Right cardiac atrium (tissue), 5 donors: ENCODE measurements around the gene GARNL3. TPM values are rescaled to one million over a fixed set of nuclear protein-coding genes. Genes with fewer than 3 reads are reported as not detected.
A peak's percentile ranks its signal among the peaks of the same experiment; 100 is the strongest.

ENCODE experiments used
- ATAC-seq, 2 donors: fragments of 200-7000 bp; cut with Tn5 transposase; one replicate each; pipeline versions ENCODE4 v1.8.0 to v1.9.1; 2020; ENCODE audit warnings: moderate library complexity in 2 of 2, mild to moderate bottlenecking in 1 of 2
- DNase-seq, 3 donors: peaks; one replicate each; pipeline ENCODE4 v3.0.0-alpha.2; 2020
- H3K27ac ChIP-seq: one replicate; pipeline ENCODE4 v1.5.1; 2013; ENCODE audit warnings: mild to moderate bottlenecking, low read length, control low read depth, moderate library complexity
- H3K27me3 ChIP-seq: one replicate; pipeline ENCODE4 v1.6.1; 2013; ENCODE audit not compliant: control insufficient read depth, insufficient read depth
- H3K4me1 ChIP-seq: one replicate; pipeline ENCODE4 v1.6.1; 2013; ENCODE audit warnings: low read length; ENCODE audit not compliant: control insufficient read depth, insufficient read depth
- H3K4me3 ChIP-seq: one replicate; pipeline ENCODE4 v1.5.1; 2013; ENCODE audit warnings: low read length, control low read depth
- H3K9me3 ChIP-seq: one replicate; pipeline ENCODE4 v1.6.1; 2013; ENCODE audit warnings: low read length; ENCODE audit not compliant: control insufficient read depth
- WGBS: extraction: QIAGEN DNeasy Blood & Tissue Kit; methylation state at CpG from one replicate; pipeline ENCODE4 v1.1.7; 2013; 5-methylcytosine and 5-hydroxymethylcytosine counted together
- intact Hi-C, 4 donors: fragments of 100-400 bp; cut with DNase I; formaldehyde crosslinking; loops; one replicate each; pipeline versions ENCODE4 v1.11.0 to v1.14.0; 2022 to 2023
- polyA plus RNA-seq: library from polyadenylated mRNA; stranded (reverse); fragments of 200-250 nt; gene quantifications from one replicate; pipeline ENCODE4 v1.2.3, GENCODE V29; 2013
- total RNA-seq, 4 donors: library from RNA; stranded (reverse); fragmentation: NEBNext Ultra II Directional; extraction: Animal tissue kit (Norgen Biotek cat#: 25700); gene quantifications; one replicate each; pipeline ENCODE4 v1.2.1, GENCODE V29; 2021
- donor health status: healthy with polysubstance abuse.
- donor health status: DM: no; HTN: yes; CAD: no.
- donor health status: DM: no; HTN: no; CAD: no.
- donor health status: DM: no; HTN: yes; CAD: no; lungs with severe emphysema.
- donor health status: DM: yes; HTN: yes; CAD: no.

Gene GARNL3
- total and polyA plus RNA-seq, 5 donors, result 9.1 to 24.2 (median 16.4) TPM

DNA sequence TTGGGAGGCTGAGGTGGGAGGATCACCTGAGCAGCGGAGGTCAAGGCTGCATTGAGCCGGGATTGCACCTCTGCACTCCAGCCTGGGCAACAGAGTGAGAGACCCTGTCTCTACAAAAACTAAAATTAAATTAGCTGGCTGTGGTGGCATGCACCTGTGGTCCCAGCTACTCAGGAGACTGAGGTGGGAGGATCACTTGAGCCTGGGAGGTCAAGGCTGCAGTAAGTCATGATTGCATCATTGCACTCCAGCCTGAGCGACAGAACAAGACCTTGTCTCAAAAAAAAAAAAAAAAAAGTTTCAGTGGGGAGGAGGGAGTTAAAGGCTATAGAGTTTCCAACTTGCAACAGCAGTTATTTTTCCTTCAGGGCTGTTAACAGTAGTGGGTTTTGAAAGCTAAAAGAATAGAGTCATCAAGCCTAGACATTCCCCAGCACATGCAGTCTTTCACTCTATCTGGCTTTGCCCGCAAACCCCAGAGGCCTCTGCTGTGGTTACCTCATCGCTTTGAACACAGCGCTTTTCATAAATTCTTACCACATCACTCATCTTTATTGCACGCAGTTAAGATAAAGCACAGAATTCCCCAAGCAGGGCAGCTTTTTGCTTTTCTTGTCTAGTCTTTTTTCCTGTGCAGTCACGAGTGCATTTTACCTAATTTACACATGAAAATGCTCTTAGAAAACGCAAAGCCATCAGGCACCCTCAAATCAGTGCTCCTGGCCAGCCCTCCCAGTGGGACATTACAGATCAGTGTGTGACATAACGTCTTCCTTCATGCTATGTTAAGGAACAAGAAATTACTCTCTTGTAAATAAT is 123.7 kb downstream of the GARNL3 start:
- no peak overlapping the region for H3K4me3 ChIP-seq
- peak; percentile 93 to 95 for ATAC-seq
- 58% methylated on average over 10 of the region's 10 CpGs for WGBS
- no peaks in the 10 kb centered on the region for H3K27me3 ChIP-seq
- intact Hi-C loops, result no loop called here
- H3K27ac ChIP-seq, result no peak overlapping the region
- H3K9me3 ChIP-seq, result no peaks in the 10 kb centered on the region
- H3K4me1 ChIP-seq, result no peaks in the 10 kb centered on the region
- DNase-seq, result peak in 1 of 3 donors; percentile 67

DNA sequence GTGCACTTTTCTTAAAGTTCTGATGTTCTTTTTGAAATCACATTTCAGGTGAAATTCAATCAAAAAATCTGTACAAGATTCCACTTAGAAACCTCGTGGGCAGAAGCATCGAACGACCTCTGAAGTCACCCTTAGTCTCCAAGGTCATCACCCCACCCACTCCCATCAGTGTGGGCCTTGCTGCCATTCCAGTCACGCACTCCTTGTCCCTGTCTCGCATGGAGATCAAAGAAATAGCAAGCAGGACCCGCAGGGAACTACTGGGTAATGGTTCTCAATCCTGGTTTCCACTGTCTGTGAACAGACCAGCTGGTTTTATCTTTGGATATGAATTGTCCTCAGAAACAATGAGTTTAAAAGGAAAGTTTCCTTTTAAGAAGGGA is 124.3 kb downstream of the GARNL3 start:
- H3K9me3 ChIP-seq, result no peaks in the 10 kb centered on the region
- no peak overlapping the region for H3K27ac ChIP-seq
- H3K4me1 ChIP-seq, result no peaks in the 10 kb centered on the region
- H3K27me3 ChIP-seq, result no peaks in the 10 kb centered on the region
- ATAC-seq, result no peak
- intact Hi-C loops, result no loop called here
- WGBS, result 54% methylated on average over 6 of the region's 6 CpGs
- no peak for DNase-seq
- H3K4me3 ChIP-seq, result no peak overlapping the region

DNA sequence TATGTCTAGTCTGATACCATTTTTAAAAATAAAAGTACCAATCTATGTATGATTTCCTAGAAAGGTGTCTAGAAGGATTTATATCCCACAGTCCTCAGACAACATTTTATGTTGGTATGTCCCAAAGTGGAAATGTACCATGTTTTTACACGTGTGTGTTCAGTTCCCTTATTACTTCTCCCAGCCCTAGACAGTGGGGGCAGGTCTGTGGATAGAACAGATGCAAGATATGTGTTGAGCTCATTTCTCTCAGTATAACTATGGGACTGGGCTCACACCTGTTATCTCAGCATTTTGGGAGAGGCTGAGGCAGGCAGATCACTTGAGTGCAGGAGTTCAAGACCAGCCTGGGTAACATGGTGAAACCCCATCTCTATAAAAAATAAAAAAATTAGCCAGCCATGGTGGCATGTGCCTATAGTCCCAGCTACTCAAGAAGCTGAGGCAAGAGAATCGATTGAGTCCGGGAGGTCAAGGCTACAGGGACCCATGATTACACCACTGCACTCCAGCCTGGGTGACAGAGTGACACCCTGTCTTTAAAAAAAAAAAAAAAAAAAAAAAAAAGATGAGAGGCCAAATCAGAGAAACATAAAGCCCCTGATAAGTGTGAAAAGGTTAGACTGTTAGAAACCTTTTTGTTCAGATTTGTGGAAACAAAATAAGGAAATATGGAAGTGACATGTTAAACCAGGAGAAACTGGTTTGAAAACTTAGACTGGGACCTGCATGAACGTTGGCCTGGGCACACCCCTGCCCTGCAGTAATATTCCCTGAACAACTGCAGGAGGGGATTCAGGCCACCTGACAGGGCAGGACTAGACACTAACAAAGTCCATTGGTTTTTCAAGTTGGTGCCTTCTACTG is 125.0 kb downstream of the GARNL3 start:
- no peak for DNase-seq
- no peak for ATAC-seq
- H3K9me3 ChIP-seq, result no peaks in the 10 kb centered on the region
- intact Hi-C loops, result no loop called here
- H3K27ac ChIP-seq, result no peak overlapping the region
- no peaks in the 10 kb centered on the region for H3K4me1 ChIP-seq
- 84% methylated on average over 4 of the region's 4 CpGs for WGBS
- H3K27me3 ChIP-seq, result no peaks in the 10 kb centered on the region
- H3K4me3 ChIP-seq, result no peak overlapping the region

GRCh38 chr9:127390248-127390545 is 125.6 kb downstream of the GARNL3 start:
- WGBS, result 85% methylated on average over 2 of the region's 2 CpGs
- Histone ChIP-seq H3K9me3 (no peaks in the 10 kb centered on the region), H3K27me3 (no peaks in the 10 kb centered on the region), H3K4me3 (no peak overlapping the region), H3K27ac (no peak overlapping the region), H3K4me1 (no peaks in the 10 kb centered on the region)
- ATAC-seq (no peak), DNase-seq (no peak)
- intact Hi-C loops, result no loop called here

DNA sequence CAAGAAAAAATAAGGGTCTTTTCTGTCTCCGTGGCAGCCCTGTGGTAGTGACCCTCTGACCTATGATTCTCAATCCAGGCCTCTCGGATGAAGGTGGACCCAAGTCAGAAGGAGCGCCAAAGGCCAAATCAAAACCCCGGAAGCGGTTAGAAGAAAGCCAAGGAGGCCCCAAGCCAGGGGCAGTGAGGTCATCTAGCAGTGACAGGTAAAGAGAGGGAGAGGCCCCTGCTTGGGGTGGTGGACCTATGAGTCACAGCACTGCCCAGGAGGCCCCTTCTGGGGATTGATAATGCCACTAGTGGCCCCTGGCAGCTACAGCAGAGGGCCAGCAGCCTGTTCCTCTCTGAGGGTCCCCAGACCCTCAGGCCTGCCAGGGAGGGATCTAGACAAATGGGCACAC is 126.0 kb downstream of the GARNL3 start:
- Histone ChIP-seq H3K27me3 (no peaks in the 10 kb centered on the region), H3K9me3 (no peaks in the 10 kb centered on the region), H3K4me3 (no peak overlapping the region), H3K4me1 (no peaks in the 10 kb centered on the region), H3K27ac (no peak overlapping the region)
- DNase-seq (peak in 1 of 3 donors; percentile 16), ATAC-seq (no peak)
- 74% methylated on average over 5 of the region's 5 CpGs for WGBS
- intact Hi-C loops, result no loop called here

GRCh38 chr9:127392166-127392565 is 127.6 kb downstream of the GARNL3 start:
- H3K27me3 ChIP-seq, result no peaks in the 10 kb centered on the region
- no peaks in the 10 kb centered on the region for H3K9me3 ChIP-seq
- no peak for ATAC-seq
- H3K4me1 ChIP-seq, result no peaks in the 10 kb centered on the region
- WGBS, result 84% methylated on average over 5 of the region's 5 CpGs
- DNase-seq, result no peak
- no peak overlapping the region for H3K4me3 ChIP-seq
- intact Hi-C loops, result no loop called here
- H3K27ac ChIP-seq, result no peak overlapping the region

- H3K27ac ChIP-seq, result no peak overlapping the region
- ATAC-seq (no peak), DNase-seq (no peak)
- no peaks in the 10 kb centered on the region for H3K27me3 ChIP-seq
- H3K4me1 ChIP-seq, result peaks cover 1% of the 10 kb centered on the region
- no peak overlapping the region for H3K4me3 ChIP-seq
- intact Hi-C loops, result no loop called here
- H3K9me3 ChIP-seq, result no peaks in the 10 kb centered on the region
- WGBS, result 92% methylated on average over 5 of the region's 5 CpGs
Measured at GRCh38 chr9:127392976-127393375, 128.4 kb downstream of the GARNL3 start.

DNA sequence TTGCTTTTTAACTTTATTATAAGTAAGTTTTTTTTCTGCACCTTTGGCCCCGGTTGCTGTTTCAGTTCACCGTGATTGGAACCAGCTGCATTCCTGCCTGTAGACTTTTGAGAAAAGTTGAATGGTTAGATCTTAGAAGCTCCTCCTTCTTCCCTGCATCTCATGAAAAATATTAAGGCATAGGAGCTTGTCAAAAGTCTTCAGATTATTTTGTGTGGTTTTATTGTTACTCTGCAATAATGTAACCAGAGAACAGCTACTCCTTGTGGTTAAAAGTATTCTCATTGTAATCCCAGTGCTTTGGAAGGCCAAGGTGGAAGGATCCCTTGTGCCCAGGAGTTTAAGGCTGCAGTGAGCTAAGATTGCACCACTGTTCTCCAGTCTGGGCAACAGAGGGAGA is 129.1 kb downstream of the GARNL3 start:
- Histone ChIP-seq H3K9me3 (no peaks in the 10 kb centered on the region), H3K27me3 (no peaks in the 10 kb centered on the region), H3K4me3 (no peak overlapping the region), H3K4me1 (peaks cover 7% of the 10 kb centered on the region), H3K27ac (no peak overlapping the region)
- intact Hi-C loops, result no loop called here
- DNase-seq (no peak), ATAC-seq (no peak)
- WGBS, result 58% methylated on average over 2 of the region's 2 CpGs

GRCh38 chr9:127395497-127396252 is 131.1 kb downstream of the GARNL3 start:
- Histone ChIP-seq H3K4me3 (no peak overlapping the region), H3K9me3 (no peaks in the 10 kb centered on the region), H3K4me1 (peaks cover 7% of the 10 kb centered on the region), H3K27me3 (no peaks in the 10 kb centered on the region), H3K27ac (no peak overlapping the region)
- intact Hi-C loops, result no loop called here
- DNase-seq, result no peak
- no peak for ATAC-seq
- 77% methylated on average over 7 of the region's 7 CpGs for WGBS

- Histone ChIP-seq H3K27me3 (no peaks in the 10 kb centered on the region), H3K27ac (no peak overlapping the region), H3K4me1 (peaks cover 7% of the 10 kb centered on the region), H3K9me3 (no peaks in the 10 kb centered on the region), H3K4me3 (peak overlapping the region; percentile 13)
- 5% methylated on average over 27 of the region's 27 CpGs for WGBS
- no peak for ATAC-seq
- DNase-seq, result no peak
- intact Hi-C loops, result no loop called here
Measured at GRCh38 chr9:127396253-127396807, 131.8 kb downstream of the GARNL3 start.
